ENCODE data around the gene ABT1.

DNA sequence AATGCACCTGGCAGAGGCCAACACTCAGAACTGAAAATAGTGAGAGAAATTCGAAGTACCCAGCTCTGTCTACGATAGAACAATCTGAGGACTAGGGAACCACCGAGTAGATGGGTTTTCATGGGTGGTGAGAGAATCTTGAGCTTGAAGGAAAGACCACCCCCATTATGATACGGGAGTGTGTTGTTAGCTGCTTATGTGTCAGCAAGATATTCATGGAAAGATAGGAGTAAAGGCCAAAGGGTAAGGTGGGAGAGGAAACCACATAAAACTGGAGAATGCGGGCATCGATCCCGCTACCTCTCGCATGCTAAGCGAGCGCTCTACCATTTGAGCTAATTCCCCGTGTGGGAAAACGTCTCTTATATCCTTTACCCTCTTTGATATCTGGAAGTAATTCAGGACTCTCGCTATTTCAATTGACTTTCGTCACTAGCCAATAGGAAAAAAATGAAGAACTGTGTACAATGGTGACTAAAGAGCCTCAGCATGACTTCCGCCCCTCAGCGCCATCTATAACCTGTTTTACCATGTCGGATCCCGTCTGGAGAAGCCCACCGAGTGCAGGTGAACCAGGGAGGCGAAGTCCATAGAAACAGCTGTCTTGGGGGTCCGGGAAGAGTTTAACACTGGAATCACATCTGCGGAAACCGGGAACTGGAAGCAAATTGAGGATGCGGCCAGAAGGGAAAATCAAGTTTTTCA lies 25.0 kb upstream of the ABT1 start:
- TF ChIP-seq POLR2A (IDR thresholded peaks at IDR 0.05) (peak in 2 of 3 donors; percentile 40 to 51), CTCF (IDR thresholded peaks at IDR 0.05) (peak in 1 of 7 experiments; percentile 7)
